ENCODE data around the gene BANK1.

The BANK1 gene

GRCh38 chr4:101910786-101911373 is 120.3 kb downstream of the BANK1 start:
- DNase-seq, result no peak

DNA sequence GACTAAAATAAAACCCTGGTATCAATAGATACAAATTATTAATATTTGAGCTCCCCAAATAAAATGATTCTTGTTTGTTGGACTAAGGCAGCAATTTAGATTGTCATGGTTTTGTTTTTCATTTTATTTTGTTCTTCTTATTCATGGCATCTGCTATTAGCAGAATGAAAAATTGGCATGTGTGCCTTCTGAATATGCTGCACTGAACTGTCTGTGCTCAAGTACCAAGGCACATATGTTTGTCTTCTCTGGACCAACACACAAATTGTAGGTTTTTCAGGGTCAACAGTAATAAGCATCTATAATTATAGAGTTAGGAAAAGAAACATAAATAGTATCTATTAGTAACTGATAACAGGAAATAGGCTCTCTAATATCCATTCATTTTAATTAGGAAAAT is 121.1 kb downstream of the BANK1 start:
- peak in 2 of 3 experiments; percentile 40 to 82 for DNase-seq

DNA sequence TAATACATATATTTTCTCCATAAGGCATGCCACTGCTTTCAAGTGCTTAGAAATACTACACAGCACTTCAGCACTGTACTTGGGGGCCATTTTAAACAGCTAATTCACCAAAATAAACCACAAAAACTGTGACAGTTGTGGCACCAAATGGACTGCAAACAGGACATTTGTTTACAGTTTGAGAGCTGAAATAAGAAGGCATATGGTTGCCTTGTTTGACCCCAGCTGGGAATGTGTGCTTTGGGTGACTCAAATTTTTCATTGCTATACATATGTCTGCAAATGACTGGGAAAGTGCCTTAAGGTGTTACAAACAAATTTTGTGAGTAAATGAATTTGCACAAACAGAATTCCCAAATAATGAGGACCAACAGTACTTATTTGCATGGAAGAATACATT is 124.2 kb downstream of the BANK1 start:
- no peak for DNase-seq

GRCh38 chr4:101919373-101919977 is 128.9 kb downstream of the BANK1 start:
- no peak for DNase-seq

- DNase-seq, result no peak
These were observed 130.8 kb downstream of the BANK1 start for GRCh38 chr4:101921370-101921769.

DNA sequence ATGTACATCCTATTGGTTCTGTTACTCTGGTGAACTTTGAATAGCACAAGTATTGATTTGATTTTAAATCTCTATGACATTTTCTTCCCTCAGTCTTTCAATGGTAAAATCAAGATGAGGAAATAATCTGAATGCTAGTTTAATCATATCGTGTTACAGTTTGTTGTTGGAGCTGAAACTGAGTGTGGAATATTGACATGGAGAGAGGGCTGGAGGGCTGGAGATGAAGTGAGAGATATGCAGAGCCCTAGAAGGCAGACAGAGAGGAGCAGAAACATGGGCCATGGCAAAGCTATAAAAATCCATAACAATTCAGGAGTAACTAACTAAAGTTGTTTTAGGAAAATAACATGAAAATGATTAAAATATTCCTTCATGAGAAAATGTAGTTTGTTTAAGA is 141.1 kb downstream of the BANK1 start:
- no peak for DNase-seq

DNA sequence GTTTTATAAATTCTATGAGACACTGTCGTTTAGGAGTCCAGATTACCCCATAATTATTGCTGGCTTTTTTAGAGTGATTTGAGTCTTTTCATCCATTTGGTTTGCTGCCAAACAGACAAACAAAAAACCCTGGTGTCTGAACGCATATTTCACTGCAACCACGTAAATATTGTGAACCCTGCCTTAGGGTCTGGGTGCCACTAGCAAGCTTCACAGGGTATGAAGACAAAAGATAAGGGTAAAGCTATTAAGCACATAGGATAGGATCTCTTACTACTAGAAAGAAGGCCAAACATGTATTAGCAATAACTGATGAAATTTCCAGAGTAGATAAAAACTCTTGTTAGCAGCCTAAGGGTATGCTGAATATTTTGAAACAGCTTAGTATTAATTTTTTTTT is 143.3 kb downstream of the BANK1 start:
- no peak for DNase-seq

DNA sequence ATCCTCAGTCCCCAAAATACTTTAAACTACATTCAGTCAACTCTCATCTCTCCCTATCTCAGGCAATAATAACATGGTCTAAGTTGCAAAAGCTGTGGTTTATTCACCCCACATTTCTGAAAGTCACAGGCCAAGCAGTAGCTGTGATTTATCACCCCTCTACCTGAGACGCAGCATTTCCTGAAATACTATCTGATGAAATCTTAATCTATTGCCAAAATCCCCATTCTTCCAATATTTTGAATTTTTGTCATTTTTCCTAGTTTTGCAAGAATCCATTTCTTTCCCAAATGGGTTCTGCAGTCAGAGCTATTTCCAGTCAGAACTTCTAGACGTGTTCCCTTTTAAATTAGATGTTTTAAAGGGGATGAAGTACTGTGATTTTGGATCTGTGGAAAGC is 148.3 kb downstream of the BANK1 start:
- no peak for DNase-seq

DNA sequence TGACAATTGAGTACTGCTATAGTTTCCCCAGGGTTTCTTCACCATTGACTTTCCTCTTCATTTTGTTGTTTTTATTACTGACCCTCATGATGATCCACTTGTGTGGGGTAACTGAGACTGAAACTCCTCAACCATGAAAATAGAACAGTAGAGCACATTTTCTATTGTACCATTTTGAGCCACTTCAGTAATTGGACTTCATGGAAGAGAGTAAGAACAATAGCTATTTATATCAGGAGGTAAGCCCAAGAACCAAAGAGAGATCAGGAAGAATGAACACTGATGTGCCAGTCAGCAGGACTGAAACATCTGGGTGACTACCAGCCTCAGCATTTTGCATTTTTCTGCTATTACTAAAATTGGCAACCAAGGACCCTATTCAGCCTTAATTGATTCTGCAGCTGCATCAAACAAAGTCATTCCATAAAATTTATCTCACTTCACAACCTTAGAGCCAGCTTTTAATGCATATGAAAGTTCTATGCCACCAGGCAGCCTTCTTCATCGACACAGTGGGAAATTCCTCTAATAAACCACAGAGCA is 151.4 kb downstream of the BANK1 start:
- DNase-seq, result peak in 1 of 3 experiments; percentile 47

GRCh38 chr4:101942891-101943290 is 152.4 kb downstream of the BANK1 start:
- no peak for DNase-seq

DNA sequence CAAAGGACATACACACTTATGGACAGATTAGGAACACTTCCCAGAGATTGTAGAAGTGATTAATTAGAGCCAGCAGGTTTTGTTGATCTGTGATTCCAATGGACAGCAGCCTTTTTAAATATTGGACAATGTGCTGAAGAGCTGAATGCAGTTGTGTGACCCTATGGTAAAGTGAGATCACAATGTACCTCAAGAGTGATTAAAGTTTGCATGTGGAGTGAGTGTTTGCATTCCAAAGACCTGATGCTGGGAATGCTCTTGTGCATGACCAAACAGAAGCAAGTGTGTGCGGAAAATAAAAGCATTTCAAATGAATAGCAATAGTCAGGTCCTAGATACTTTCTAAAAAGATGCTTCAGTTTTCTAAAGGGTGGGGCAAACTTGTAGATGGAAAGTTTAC is 154.1 kb downstream of the BANK1 start:
- DNase-seq, result peak in 1 of 3 experiments; percentile 12

- no peak for DNase-seq
These were observed 157.5 kb downstream of the BANK1 start for GRCh38 chr4:101948055-101948454.

- no peak for DNase-seq
These were observed 158.4 kb downstream of the BANK1 start for GRCh38 chr4:101948951-101949350.

- no peak for DNase-seq
These were observed 159.9 kb downstream of the BANK1 start for GRCh38 chr4:101950258-101950979.

DNA sequence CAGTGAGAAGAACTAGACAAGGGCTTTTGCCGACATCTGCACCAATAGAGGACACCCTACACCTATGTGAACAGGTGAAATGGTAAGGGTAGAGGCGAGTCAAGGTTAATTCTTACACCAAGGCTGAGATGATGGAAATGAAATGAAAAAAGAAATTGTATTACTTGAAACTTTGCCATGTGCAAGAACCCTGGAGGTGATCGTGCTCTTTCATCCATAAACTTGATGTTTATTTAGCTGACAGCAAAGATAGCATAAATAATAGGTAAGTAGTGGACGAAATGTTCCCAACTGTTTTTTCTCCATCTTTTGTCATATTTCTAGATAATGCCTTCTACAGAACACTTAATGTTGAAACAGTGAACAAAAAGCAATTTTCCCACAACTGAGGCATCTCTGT is 162.5 kb downstream of the BANK1 start:
- peak in 1 of 3 experiments; percentile 42 for DNase-seq

DNA sequence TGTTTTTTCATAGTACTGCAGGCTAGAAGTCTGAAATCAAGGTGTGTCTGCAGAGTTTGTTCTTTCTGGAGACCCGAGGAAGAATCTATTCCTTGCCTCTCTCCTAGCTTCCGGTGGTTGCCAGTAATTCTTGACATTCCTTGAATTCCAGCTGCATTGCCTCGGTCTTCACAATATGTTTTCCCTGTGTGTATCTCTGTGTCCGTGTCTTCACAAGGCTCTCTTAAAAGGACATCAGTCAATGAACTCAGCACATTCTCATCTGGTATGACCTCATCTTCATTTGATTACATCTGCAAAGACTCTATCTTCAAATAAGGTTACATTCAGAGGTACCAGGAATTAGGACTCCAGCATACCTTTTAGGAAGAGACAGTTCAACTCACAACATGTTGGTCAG is 163.4 kb downstream of the BANK1 start:
- DNase-seq, result no peak

GRCh38 chr4:101954351-101954750 is 163.8 kb downstream of the BANK1 start:
- DNase-seq, result peak in 2 of 3 experiments; percentile 11 to 38

DNA sequence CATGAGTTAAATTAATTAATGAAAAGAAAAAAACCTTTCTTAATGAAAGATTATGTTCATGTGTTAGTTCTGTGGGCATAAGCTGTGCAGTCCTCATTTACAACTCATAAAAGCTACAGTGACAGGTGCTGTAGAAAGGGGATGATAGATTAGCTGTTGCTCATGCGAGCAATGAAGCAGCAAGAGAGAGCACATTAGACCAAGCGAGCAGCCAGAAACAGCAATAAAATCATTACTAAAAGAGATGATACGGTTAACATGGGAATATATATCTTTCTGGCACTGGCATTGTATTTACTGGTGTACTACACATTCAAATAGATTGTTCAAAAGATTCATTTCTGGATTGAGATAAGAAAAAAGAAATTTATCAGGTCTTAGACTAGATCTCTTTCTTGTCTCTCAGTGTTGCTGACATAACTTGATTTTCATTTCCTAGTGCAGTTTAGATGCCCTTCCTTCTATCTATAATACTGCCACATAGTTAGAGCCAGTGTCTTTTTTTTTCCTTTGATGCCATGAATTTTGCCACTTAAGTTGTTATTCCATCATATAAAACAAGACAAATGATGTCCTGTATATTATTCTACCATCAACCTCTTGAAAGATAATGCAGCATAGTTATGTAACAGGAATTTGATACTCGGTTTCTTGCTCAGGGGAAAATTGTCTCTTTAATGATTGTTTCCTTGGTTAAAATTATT is 164.6 kb downstream of the BANK1 start:
- peak; percentile 20 to 69 (median 39) for DNase-seq

DNA sequence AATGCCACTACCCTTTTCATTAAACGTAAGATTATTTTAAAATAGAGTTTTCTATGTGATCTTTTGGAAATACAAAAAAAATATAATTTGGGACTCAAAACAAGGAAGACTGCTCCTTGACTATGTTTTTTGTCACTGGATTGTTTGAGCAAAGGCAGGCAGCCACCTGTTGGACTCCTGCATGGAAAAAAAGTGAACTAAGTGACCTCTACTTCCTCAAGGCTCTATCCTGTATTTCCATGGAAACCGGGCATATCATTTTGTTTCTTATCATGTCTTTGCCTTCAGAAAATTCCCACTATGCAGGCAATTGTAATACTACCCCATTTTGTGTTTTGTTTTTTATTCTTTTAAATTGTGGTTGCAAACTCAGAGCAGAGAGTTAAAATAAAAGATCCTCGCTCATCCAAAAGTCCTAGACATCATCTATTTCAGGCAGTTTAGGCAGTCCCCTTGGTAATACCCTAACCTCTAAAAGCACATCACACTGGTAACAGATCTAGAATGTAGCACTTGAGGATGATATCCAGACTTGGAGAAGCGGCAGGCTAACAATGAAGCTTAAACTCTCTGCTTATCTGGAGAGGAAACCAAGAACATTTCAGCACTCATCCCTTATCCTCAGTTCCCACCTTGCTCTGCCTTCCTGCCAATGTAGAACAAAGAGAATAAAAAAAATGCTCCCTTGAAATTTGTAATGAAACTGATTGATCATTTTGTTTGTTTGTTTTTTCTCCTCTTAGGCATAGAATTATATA is 165.7 kb downstream of the BANK1 start:
- DNase-seq, result peak in 1 of 3 experiments; percentile 14

GRCh38 chr4:101958547-101958946 is 168.0 kb downstream of the BANK1 start:
- peak in 1 of 3 experiments; percentile 41 for DNase-seq

DNA sequence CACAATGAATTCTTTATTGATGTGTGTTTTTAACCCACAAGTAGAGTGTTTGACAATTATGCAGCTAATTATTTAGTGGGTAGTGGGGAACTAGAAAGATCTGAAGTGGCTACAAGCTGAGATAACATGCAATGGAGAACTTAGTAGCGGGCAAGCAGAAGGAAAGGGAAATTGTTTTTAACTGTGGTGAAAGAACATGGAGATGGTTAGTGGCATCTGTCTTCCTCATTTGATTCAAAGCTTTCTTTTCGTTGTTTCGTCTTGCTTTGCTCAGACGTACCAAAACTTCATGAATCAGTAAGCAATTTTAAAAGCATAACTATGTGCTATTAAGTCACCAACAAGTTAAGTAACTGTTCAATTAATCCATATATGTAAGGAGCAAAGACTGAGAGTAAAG is 169.9 kb downstream of the BANK1 start:
- peak in 1 of 3 experiments; percentile 25 for DNase-seq

- DNase-seq, result peak; percentile 2 to 52 (median 7)
These were observed 170.6 kb downstream of the BANK1 start for GRCh38 chr4:101961144-101961543.
